IMR-90 (cell line): ENCODE measurements around the gene BPIFB2. TPM values are rescaled to one million over a fixed set of nuclear protein-coding genes. Genes with fewer than 3 reads are reported as not detected.

Source experiments
- ATAC-seq: fragments of 200-7000 bp; cut with Tn5 transposase; 2 replicates; pipeline ENCODE4 v1.9.1; 2020; ENCODE audit warnings: low read depth, mild to moderate bottlenecking, moderate library complexity
- BruUV-seq: library from RNA; stranded (reverse); fragments of 400-500 nt; replicated peaks from 2 replicates; lab custom pipeline; 2021; lab: Mats Ljungman, UMichigan
- CTCF ChIA-PET: fragments of 300-600 bp; formaldehyde crosslinking; extraction: SDS; loops from one replicate; lab custom pipeline; 2021; ENCODE audit warnings: antibody characterized with exemption; lab: Yijun Ruan, JAX
- POLR2A ChIA-PET: fragments of 300-600 bp; sonication (Branson Sonifier 250); formaldehyde crosslinking; loops from one replicate; lab custom pipeline; 2022; ENCODE audit warnings: antibody characterized with exemption; ENCODE audit not compliant: unreplicated experiment; lab: Charles Lee
- DNase-seq: peaks from one replicate; pipeline ENCODE4 v3.0.0; 2013
- H2AFZ ChIP-seq: replicated peaks from 2 replicates; pipeline ENCODE3; 2013; ENCODE audit warnings: low read length, mild to moderate bottlenecking; ENCODE audit not compliant: poor library complexity
- H2AK5ac ChIP-seq: 2 replicates; pipeline ENCODE4 v1.6.1; 2013; ENCODE audit warnings: low read depth, low read length, inconsistent platforms
- H2AK9ac ChIP-seq: replicated peaks from 2 replicates; pipeline ENCODE3; 2013; ENCODE audit warnings: mild to moderate bottlenecking, low read depth, low read length, moderate library complexity; ENCODE audit not compliant: poor library complexity
- H2BK120ac ChIP-seq: 2 replicates; pipeline ENCODE4 v1.6.1; 2013; ENCODE audit warnings: low read depth, low read length, inconsistent platforms
- H2BK15ac ChIP-seq: 3 replicates; pipeline ENCODE4 v1.6.1; 2013; ENCODE audit warnings: low read depth, low read length, inconsistent platforms
- H2BK20ac ChIP-seq: 2 replicates; pipeline ENCODE4 v1.6.1; 2013; ENCODE audit warnings: low read depth, mild to moderate bottlenecking, inconsistent platforms, low read length, moderate library complexity
- H2BK5ac ChIP-seq: 2 replicates; pipeline ENCODE4 v1.6.1; 2013; ENCODE audit warnings: mild to moderate bottlenecking, low read depth, low read length, inconsistent platforms; ENCODE audit not compliant: poor library complexity, severe bottlenecking
- H3K14ac ChIP-seq: replicated peaks from 2 replicates; pipeline ENCODE4 v1.6.1; 2013; ENCODE audit warnings: low read depth, low read length, inconsistent platforms
- H3K18ac ChIP-seq: 2 replicates; pipeline ENCODE4 v1.6.1; 2013; ENCODE audit warnings: low read depth, low read length, control low read depth
- H3K23ac ChIP-seq: 2 replicates; pipeline ENCODE4 v1.6.1; 2013; ENCODE audit warnings: low read depth, low read length, inconsistent platforms
- H3K27ac ChIP-seq: 2 replicates; pipeline ENCODE4 v1.5.1; 2013; ENCODE audit warnings: mild to moderate bottlenecking, control low read depth, low read length; ENCODE audit not compliant: insufficient read depth
- H3K27me3 ChIP-seq: 2 replicates; pipeline ENCODE4 v1.6.1; 2013; ENCODE audit warnings: low read length; ENCODE audit not compliant: control insufficient read depth, insufficient read depth
- H3K36me3 ChIP-seq: 2 replicates; pipeline ENCODE4 v1.6.1; 2013; ENCODE audit warnings: low read length, mixed read lengths; ENCODE audit not compliant: control insufficient read depth, insufficient read depth
- H3K4ac ChIP-seq: 2 replicates; pipeline ENCODE4 v1.6.1; 2013; ENCODE audit warnings: low read depth, low read length, inconsistent platforms
- H3K4me1 ChIP-seq: 2 replicates; pipeline ENCODE4 v1.6.1; 2013; ENCODE audit warnings: low read length, mixed read lengths; ENCODE audit not compliant: control insufficient read depth, insufficient read depth
- H3K4me2 ChIP-seq: 2 replicates; pipeline ENCODE4 v1.6.1; 2013; ENCODE audit warnings: low read depth, mild to moderate bottlenecking, control low read depth, low read length, moderate library complexity
- H3K4me3 ChIP-seq: 2 replicates; pipeline ENCODE4 v1.5.1; 2013; ENCODE audit warnings: low read depth, mild to moderate bottlenecking, control low read depth, low read length, moderate library complexity; ENCODE audit not compliant: insufficient read depth
- H3K56ac ChIP-seq: 2 replicates; pipeline ENCODE4 v1.6.1; 2013; ENCODE audit warnings: low read length, inconsistent platforms; ENCODE audit not compliant: insufficient read depth; ENCODE audit errors: extremely low read depth
- H3K79me1 ChIP-seq, 2 experiments: 2 replicates each; pipeline ENCODE4 v1.6.1; 2013; ENCODE audit warnings: low read length in 2 of 2, inconsistent platforms in 1 of 2, low read depth in 1 of 2
- H3K9ac ChIP-seq: 2 replicates; pipeline ENCODE4 v1.6.1; 2013; ENCODE audit warnings: low read depth, low read length, control low read depth
- H3K9me1 ChIP-seq: 2 replicates; pipeline ENCODE4 v1.6.1; 2013; ENCODE audit warnings: low read length, inconsistent platforms; ENCODE audit not compliant: insufficient read depth
- H3K9me3 ChIP-seq: 2 replicates; pipeline ENCODE4 v1.6.1; 2013; ENCODE audit warnings: low read length; ENCODE audit not compliant: control insufficient read depth, insufficient read depth
- H4K20me1 ChIP-seq: 2 replicates; pipeline ENCODE4 v1.6.1; 2013; ENCODE audit warnings: low read length, inconsistent platforms; ENCODE audit not compliant: insufficient read depth
- H4K5ac ChIP-seq: 2 replicates; pipeline ENCODE4 v1.6.1; 2013; ENCODE audit warnings: mild to moderate bottlenecking, low read depth, low read length, control low read depth
- H4K8ac ChIP-seq, 2 experiments: 2 replicates each; pipeline ENCODE4 v1.6.1; 2013; ENCODE audit warnings: low read depth in 2 of 2, low read length in 2 of 2, control low read depth in 1 of 2, inconsistent platforms in 1 of 2
- H4K91ac ChIP-seq: 2 replicates; pipeline ENCODE4 v1.6.1; 2013; ENCODE audit warnings: low read depth, low read length, inconsistent platforms; ENCODE audit not compliant: insufficient read depth
- BHLHE40 ChIP-seq: fragments of 150-350 bp; IDR thresholded peaks from 2 replicates; pipeline ENCODE4 v1.6.1; 2016; ENCODE audit warnings: mild to moderate bottlenecking, low read depth, low read length
- CEBPB ChIP-seq: IDR thresholded peaks from 2 replicates; pipeline ENCODE4 v1.6.1; 2012; ENCODE audit warnings: low read depth, low read length, improper control_type of control experiment
- CHD1 ChIP-seq: IDR thresholded peaks from 2 replicates; pipeline ENCODE4 v1.6.1; 2012; ENCODE audit warnings: low read depth, low read length, improper control_type of control experiment
- CTCF ChIP-seq: conservative IDR thresholded peaks from 2 replicates; pipeline ENCODE4 v1.5.1; 2012; ENCODE audit warnings: mild to moderate bottlenecking, low read depth, low read length, improper control_type of control experiment
- ELK1 ChIP-seq: fragments of 150-350 bp; IDR thresholded peaks from 2 replicates; pipeline ENCODE4 v1.6.1; 2016; ENCODE audit warnings: low read depth, mild to moderate bottlenecking, low read length, moderate library complexity, borderline replicate concordance
- FOS ChIP-seq: fragments of 150-350 bp; IDR thresholded peaks from 2 replicates; pipeline ENCODE4 v1.6.1; 2016; ENCODE audit warnings: low read depth, low read length
- MAFK ChIP-seq: IDR thresholded peaks from 2 replicates; pipeline ENCODE4 v1.6.1; 2012; ENCODE audit warnings: low read depth, low read length, improper control_type of control experiment
- MAZ ChIP-seq: IDR thresholded peaks from 2 replicates; pipeline ENCODE4 v1.6.1; 2012; ENCODE audit warnings: low read depth, mild to moderate bottlenecking, low read length, improper control_type of control experiment, moderate library complexity, borderline replicate concordance
- MXI1 ChIP-seq: IDR thresholded peaks from 2 replicates; pipeline ENCODE4 v1.6.1; 2012; ENCODE audit warnings: low read depth, mild to moderate bottlenecking, low read length, moderate library complexity, borderline replicate concordance
- NFE2L2 ChIP-seq: fragments of 150-350 bp; IDR thresholded peaks from 2 replicates; pipeline ENCODE4 v1.6.1; 2016; ENCODE audit warnings: low read depth, mild to moderate bottlenecking, low read length
- POLR2A ChIP-seq: IDR thresholded peaks from 2 replicates; pipeline ENCODE4 v1.6.1; 2012; ENCODE audit warnings: mild to moderate bottlenecking, low read depth, low read length
- RAD21 ChIP-seq: IDR thresholded peaks from 2 replicates; pipeline ENCODE4 v1.6.1; 2012; ENCODE audit warnings: low read length, improper control_type of control experiment
- RCOR1 ChIP-seq: IDR thresholded peaks from 2 replicates; pipeline ENCODE4 v1.6.1; 2012; ENCODE audit warnings: mild to moderate bottlenecking, low read length, improper control_type of control experiment; ENCODE audit not compliant: insufficient replicate concordance
- RFX5 ChIP-seq: IDR thresholded peaks from 2 replicates; pipeline ENCODE4 v1.8.0; 2012; ENCODE audit warnings: low read depth, mild to moderate bottlenecking, low read length, moderate library complexity
- SMC3 ChIP-seq: fragments of 150-350 bp; IDR thresholded peaks from 2 replicates; pipeline ENCODE4 v1.6.1; 2016; ENCODE audit warnings: low read depth, mild to moderate bottlenecking, antibody characterized with exemption, low read length, moderate library complexity
- USF2 ChIP-seq: fragments of 150-350 bp; IDR thresholded peaks from 2 replicates; pipeline ENCODE4 v1.6.1; 2017; ENCODE audit warnings: mild to moderate bottlenecking, antibody characterized with exemption, low read length, low read depth
- WGBS, 2 experiments: methylation state at CpG; one replicate each; pipeline versions ENCODE4 v1.1.5 to v1.1.7; 2013; ENCODE audit warnings: missing lambda C conversion rate in 2 of 2; ENCODE audit not compliant: insufficient read length in 1 of 2; ENCODE audit errors: extremely low coverage in 2 of 2; 5-methylcytosine and 5-hydroxymethylcytosine counted together
- dilution Hi-C: fragments of 300-500 bp; cut with HindIII; formaldehyde crosslinking; loops from one replicate; pipeline ENCODE4 v1.14.3; 2018; ENCODE audit warnings: low sequenced_read_pairs; ENCODE audit not compliant: unreplicated experiment
- in situ Hi-C: fragments of 300-500 bp; cut with MboI; formaldehyde crosslinking; loops from 3 replicates; pipeline ENCODE4 v1.14.3; 2019; ENCODE audit warnings: low sequenced_read_pairs, inconsistent platforms, mixed read lengths
- intact Hi-C: fragments of 100-400 bp; cut with micrococcal nuclease; formaldehyde crosslinking; loops from 2 replicates; pipeline ENCODE4 v1.10.0; 2022
- polyA plus RNA-seq, 3 experiments: library from polyadenylated mRNA; depleted of rRNA; stranded (reverse); fragments of >200 nt; gene quantifications; 2 replicates each; pipeline ENCODE4 v1.2.3, GENCODE V29; 2012; ENCODE audit warnings: low replicate concordance in 1 of 3
- total RNA-seq: library from RNA; depleted of rRNA; stranded (reverse); fragments of >200 nt; gene quantifications from 2 replicates; pipeline ENCODE4 v1.2.3, GENCODE V29; 2012

BPIFB2 gene
- total and polyA plus RNA-seq, 2 of the 4 experiments (the other 2 are of a cell fraction), result not detected

- WGBS, 2 experiments, result no CpG with 5 or more reads among the region's 4 CpGs
- dilution Hi-C loops, result no loop called here
- H4K20me1 ChIP-seq, result no peaks in the 10 kb centered on the region; the same call in 1 of the 2 replicates
Measured at GRCh38 chr20:33072362-33072761, 64.9 kb downstream of the BPIFB2 start.

More at GRCh38 chr20:33072362-33072761, 64.9 kb downstream of the BPIFB2 start:
- H2AK9ac ChIP-seq, result no peak overlapping the region
- H4K91ac ChIP-seq, result no peak overlapping the region
- H2BK20ac ChIP-seq, result no peak overlapping the region
- ATAC-seq, result no peak
- H3K27me3 ChIP-seq, result peaks cover 16% of the 10 kb centered on the region
- H2BK5ac ChIP-seq, result no peak overlapping the region
- H3K9me1 ChIP-seq, result no peaks in the 10 kb centered on the region
- ChIA-PET POLR2A (no interaction called here), CTCF (no interaction called here)
- H3K36me3 ChIP-seq, result no peaks in the 10 kb centered on the region
- TF ChIP-seq RAD21, result no peak
- no peak for TF ChIP-seq CTCF
- TF ChIP-seq MAFK, result no peak
- no peak for TF ChIP-seq MAZ
- no peak for TF ChIP-seq RCOR1
- TF ChIP-seq ELK1, result no peak
- no peak for TF ChIP-seq CEBPB
- TF ChIP-seq USF2, result no peak
- no peak for TF ChIP-seq FOS
- TF ChIP-seq SMC3, result no peak
- TF ChIP-seq POLR2A, result no peak
- TF ChIP-seq RFX5, result no peak
- TF ChIP-seq BHLHE40, result no peak
- TF ChIP-seq CHD1, result no peak
- TF ChIP-seq NFE2L2, result no peak
- TF ChIP-seq MXI1, result no peak
- H2AK5ac ChIP-seq, result no peak overlapping the region
- no peak overlapping the region for H2BK120ac ChIP-seq
- no TSS peak for BruUV-seq
- no peak overlapping the region for H3K4me3 ChIP-seq
- H4K5ac ChIP-seq, result no peak overlapping the region
- no peak overlapping the region for H2BK15ac ChIP-seq
- no peaks in the 10 kb centered on the region for H3K9me3 ChIP-seq
- no peak overlapping the region for H4K8ac ChIP-seq
- no peak overlapping the region for H3K18ac ChIP-seq
- no peak overlapping the region for H3K9ac ChIP-seq
- H3K56ac ChIP-seq, result no peak overlapping the region
- no peak for DNase-seq
- H3K14ac ChIP-seq, result no peak overlapping the region
- no peak overlapping the region for H3K23ac ChIP-seq
- no peak overlapping the region for H3K27ac ChIP-seq
- in situ Hi-C loops, result no loop called here
- intact Hi-C loops, result no loop called here
- no peaks in the 10 kb centered on the region for H3K4me1 ChIP-seq
- H3K4me2 ChIP-seq, result no peak overlapping the region
- no peaks in the 10 kb centered on the region for H3K79me1 ChIP-seq
- no peak overlapping the region for H2AFZ ChIP-seq
- H3K4ac ChIP-seq, result no peak overlapping the region
